Mesendoderm (in vitro differentiated cells): ENCODE data around the gene C11orf86.
A peak's percentile ranks its signal among the peaks of the same experiment; 100 is the strongest.

Experiments used
- DNase-seq: peaks from one replicate; pipeline ENCODE4 v3.0.0; 2013
- H2AK5ac ChIP-seq: 2 replicates; pipeline ENCODE4 v1.6.1; 2013; ENCODE audit warnings: low read length, inconsistent platforms
- H2BK120ac ChIP-seq: 2 replicates; pipeline ENCODE4 v1.6.1; 2013; ENCODE audit warnings: low read depth, mild to moderate bottlenecking, low read length, moderate library complexity, mixed read lengths
- H2BK15ac ChIP-seq: replicated peaks from 2 replicates; pipeline ENCODE4 v1.6.1; 2013; ENCODE audit warnings: low read depth, mild to moderate bottlenecking, moderate library complexity
- H2BK5ac ChIP-seq: 2 replicates; pipeline ENCODE4 v1.6.1; 2013; ENCODE audit warnings: low read length, inconsistent platforms
- H3K18ac ChIP-seq: 2 replicates; pipeline ENCODE4 v1.6.1; 2013; ENCODE audit warnings: mild to moderate bottlenecking, low read length, mixed read lengths
- H3K23ac ChIP-seq: one replicate; pipeline ENCODE4 v1.6.1; 2013; ENCODE audit warnings: low read length
- H3K27ac ChIP-seq: 2 replicates; pipeline ENCODE4 v1.5.1; 2013; ENCODE audit warnings: low read depth, mild to moderate bottlenecking, inconsistent platforms, low read length, moderate library complexity
- H3K27me3 ChIP-seq: 2 replicates; pipeline ENCODE4 v1.6.1; 2013; ENCODE audit warnings: low read length, control low read depth, mild to moderate bottlenecking, inconsistent platforms; ENCODE audit not compliant: insufficient read depth, poor library complexity
- H3K36me3 ChIP-seq: 2 replicates; pipeline ENCODE4 v1.6.1; 2013; ENCODE audit warnings: low read length, inconsistent platforms; ENCODE audit not compliant: control insufficient read depth, insufficient read depth
- H3K4ac ChIP-seq: one replicate; pipeline ENCODE4 v1.6.1; 2013; ENCODE audit warnings: low read depth, mild to moderate bottlenecking, low read length, moderate library complexity
- H3K4me1 ChIP-seq: 2 replicates; pipeline ENCODE4 v1.6.1; 2013; ENCODE audit warnings: low read depth, low read length, inconsistent platforms; ENCODE audit not compliant: control insufficient read depth
- H3K4me2 ChIP-seq: 2 replicates; pipeline ENCODE4 v1.6.1; 2013; ENCODE audit warnings: low read length
- H3K4me3 ChIP-seq: 2 replicates; pipeline ENCODE4 v1.5.1; 2013; ENCODE audit warnings: mild to moderate bottlenecking, low read length
- H3K56ac ChIP-seq: one replicate; pipeline ENCODE4 v1.6.1; 2013; ENCODE audit warnings: low read length
- H3K79me1 ChIP-seq: 2 replicates; pipeline ENCODE4 v1.6.1; 2013; ENCODE audit warnings: low read length, inconsistent platforms
- H3K79me2 ChIP-seq: 2 replicates; pipeline ENCODE4 v1.6.1; 2013; ENCODE audit warnings: mild to moderate bottlenecking, low read length; ENCODE audit not compliant: control insufficient read depth, insufficient read depth
- H3K9ac ChIP-seq: 2 replicates; pipeline ENCODE4 v1.6.1; 2013; ENCODE audit warnings: low read length, inconsistent platforms
- H4K5ac ChIP-seq: one replicate; pipeline ENCODE4 v1.6.1; 2013; ENCODE audit warnings: low read length
- H4K8ac ChIP-seq: one replicate; pipeline ENCODE4 v1.6.1; 2013; ENCODE audit warnings: low read depth, mild to moderate bottlenecking, control low read depth, low read length, moderate library complexity
- WGBS: extraction: QIAGEN DNeasy Blood & Tissue Kit; methylation state at CpG from one replicate; pipeline ENCODE4 v1.1.7; 2013; ENCODE audit warnings: low lambda C conversion rate, missing lambda C conversion rate; ENCODE audit not compliant: insufficient coverage; ENCODE audit errors: extremely low coverage; 5-methylcytosine and 5-hydroxymethylcytosine counted together

C11orf86 gene

GRCh38 chr11:67006029-67006884, 31.2 kb downstream of the C11orf86 start:
- peak; percentile 86 for DNase-seq

DNA sequence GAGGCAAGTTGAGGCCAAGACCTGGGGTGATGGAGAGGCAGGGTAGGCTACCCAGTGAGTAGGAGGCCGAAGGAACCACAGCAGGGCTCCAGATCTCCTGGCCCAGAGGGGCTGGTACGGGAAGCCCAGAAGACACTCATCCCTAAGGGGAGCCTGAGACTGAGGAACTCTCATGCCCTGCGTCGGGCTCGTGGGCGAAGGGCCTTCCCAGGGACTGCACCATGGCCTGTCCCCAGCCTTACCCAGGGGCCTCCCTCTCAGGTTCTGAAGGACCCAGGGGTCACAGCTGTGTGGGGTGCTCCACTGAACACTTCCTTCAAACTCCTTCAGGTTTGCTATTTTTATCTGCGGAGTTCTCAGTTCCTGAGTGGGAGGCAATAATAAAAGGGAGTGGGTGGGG, 32.0 kb downstream of the C11orf86 start:
- no peak for DNase-seq
- Histone ChIP-seq H3K9ac (no peak overlapping the region), H4K8ac (no peak overlapping the region), H4K5ac (peak overlapping the region; percentile 54), H2BK120ac (no peak overlapping the region), H3K23ac (no peak overlapping the region), H3K27me3 (no peaks in the 10 kb centered on the region), H3K36me3 (no peaks in the 10 kb centered on the region), H2BK5ac (no peak overlapping the region), H2BK15ac (no peak overlapping the region), H3K79me1 (no peaks in the 10 kb centered on the region), H3K4me2 (no peak overlapping the region), H2AK5ac (no peak overlapping the region), H3K27ac (no peak overlapping the region), H3K4me1 (no peaks in the 10 kb centered on the region), H3K18ac (no peak overlapping the region), H3K79me2 (no peaks in the 10 kb centered on the region), H3K4me3 (no peak overlapping the region), H3K56ac (no peak overlapping the region), H3K4ac (no peak overlapping the region)
- no CpG with 5 or more reads among the region's 7 CpGs for WGBS

More at GRCh38 chr11:67006029-67006884, 31.2 kb downstream of the C11orf86 start:
- Histone ChIP-seq H4K8ac (no peak overlapping the region), H3K79me1 (no peaks in the 10 kb centered on the region), H4K5ac (peak overlapping the region; percentile 93), H3K56ac (peak overlapping the region; percentile 9), H3K23ac (no peak overlapping the region), H2BK15ac (no peak overlapping the region), H2BK120ac (no peak overlapping the region), H3K36me3 (no peaks in the 10 kb centered on the region), H3K4ac (no peak overlapping the region), H3K27me3 (no peaks in the 10 kb centered on the region), H3K27ac (no peak overlapping the region), H3K4me1 (no peaks in the 10 kb centered on the region), H3K9ac (no peak overlapping the region), H3K4me2 (no peak overlapping the region), H2AK5ac (peak overlapping the region; percentile 19), H2BK5ac (no peak overlapping the region), H3K18ac (no peak overlapping the region), H3K79me2 (no peaks in the 10 kb centered on the region), H3K4me3 (no peak overlapping the region)
- no CpG with 5 or more reads among the region's 14 CpGs for WGBS

- Histone ChIP-seq H3K79me2 (no peaks in the 10 kb centered on the region), H2AK5ac (no peak overlapping the region), H2BK5ac (no peak overlapping the region), H3K56ac (no peak overlapping the region), H2BK15ac (no peak overlapping the region), H3K23ac (no peak overlapping the region), H3K4me1 (no peaks in the 10 kb centered on the region), H3K79me1 (no peaks in the 10 kb centered on the region), H3K4me2 (no peak overlapping the region), H4K8ac (no peak overlapping the region), H4K5ac (no peak overlapping the region), H3K18ac (no peak overlapping the region), H3K4ac (no peak overlapping the region), H3K9ac (no peak overlapping the region), H3K36me3 (no peaks in the 10 kb centered on the region), H2BK120ac (no peak overlapping the region), H3K4me3 (no peak overlapping the region), H3K27me3 (no peaks in the 10 kb centered on the region), H3K27ac (no peak overlapping the region)
- DNase-seq: no peak
- WGBS: no CpG with 5 or more reads among the region's 7 CpGs
These were observed 35.3 kb downstream of the C11orf86 start for GRCh38 chr11:67010296-67010905.

GRCh38 chr11:67013511-67014045, 38.5 kb downstream of the C11orf86 start:
- Histone ChIP-seq H2BK5ac (no peak overlapping the region), H4K8ac (no peak overlapping the region), H3K23ac (no peak overlapping the region), H2BK120ac (no peak overlapping the region), H3K27ac (no peak overlapping the region), H2BK15ac (no peak overlapping the region), H3K27me3 (no peaks in the 10 kb centered on the region), H3K18ac (no peak overlapping the region), H3K4ac (no peak overlapping the region), H3K4me3 (no peak overlapping the region), H3K4me1 (no peaks in the 10 kb centered on the region), H3K79me2 (no peaks in the 10 kb centered on the region), H2AK5ac (no peak overlapping the region), H4K5ac (no peak overlapping the region), H3K36me3 (no peaks in the 10 kb centered on the region), H3K4me2 (no peak overlapping the region), H3K9ac (no peak overlapping the region), H3K56ac (no peak overlapping the region), H3K79me1 (no peaks in the 10 kb centered on the region)
- DNase-seq: no peak
- WGBS: no CpG with 5 or more reads among the region's 11 CpGs

DNA sequence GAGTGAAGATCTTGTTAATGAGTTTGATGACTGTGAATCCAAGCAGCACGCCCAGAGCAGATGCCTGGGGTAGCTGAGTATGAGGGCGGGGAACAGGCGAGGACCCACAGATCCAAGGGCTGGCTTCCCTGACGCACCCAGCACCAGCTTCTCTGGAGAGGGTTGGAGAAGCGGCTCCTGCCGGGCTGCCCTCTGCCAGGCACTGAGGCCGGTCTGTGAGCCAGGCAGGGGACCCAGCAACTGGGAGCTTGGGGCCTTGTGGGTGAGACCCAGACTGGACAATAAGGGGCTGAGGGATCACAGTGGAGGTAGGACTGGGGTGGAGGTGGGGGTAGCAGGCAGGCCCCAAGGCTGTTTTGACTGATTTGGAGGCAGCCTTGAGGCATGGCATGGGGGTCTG, 39.2 kb downstream of the C11orf86 start:
- no CpG with 5 or more reads among the region's 7 CpGs for WGBS
- H3K27me3 ChIP-seq: no peaks in the 10 kb centered on the region
- H2BK120ac ChIP-seq: no peak overlapping the region
- H3K18ac ChIP-seq: no peak overlapping the region
- no peak overlapping the region for H2AK5ac ChIP-seq
- no peak overlapping the region for H4K5ac ChIP-seq
- no peaks in the 10 kb centered on the region for H3K79me1 ChIP-seq
- H3K4me1 ChIP-seq: no peaks in the 10 kb centered on the region
- H3K4ac ChIP-seq: no peak overlapping the region
- no peak overlapping the region for H2BK15ac ChIP-seq
- H3K36me3 ChIP-seq: no peaks in the 10 kb centered on the region
- H4K8ac ChIP-seq: no peak overlapping the region
- no peak overlapping the region for H3K27ac ChIP-seq
- H3K23ac ChIP-seq: no peak overlapping the region
- no peak overlapping the region for H2BK5ac ChIP-seq
- no peak for DNase-seq
- H3K9ac ChIP-seq: no peak overlapping the region
- no peak overlapping the region for H3K4me3 ChIP-seq
- no peak overlapping the region for H3K56ac ChIP-seq
- no peaks in the 10 kb centered on the region for H3K79me2 ChIP-seq
- H3K4me2 ChIP-seq: no peak overlapping the region
